ENCODE results near the gene SAMM50.

DNA sequence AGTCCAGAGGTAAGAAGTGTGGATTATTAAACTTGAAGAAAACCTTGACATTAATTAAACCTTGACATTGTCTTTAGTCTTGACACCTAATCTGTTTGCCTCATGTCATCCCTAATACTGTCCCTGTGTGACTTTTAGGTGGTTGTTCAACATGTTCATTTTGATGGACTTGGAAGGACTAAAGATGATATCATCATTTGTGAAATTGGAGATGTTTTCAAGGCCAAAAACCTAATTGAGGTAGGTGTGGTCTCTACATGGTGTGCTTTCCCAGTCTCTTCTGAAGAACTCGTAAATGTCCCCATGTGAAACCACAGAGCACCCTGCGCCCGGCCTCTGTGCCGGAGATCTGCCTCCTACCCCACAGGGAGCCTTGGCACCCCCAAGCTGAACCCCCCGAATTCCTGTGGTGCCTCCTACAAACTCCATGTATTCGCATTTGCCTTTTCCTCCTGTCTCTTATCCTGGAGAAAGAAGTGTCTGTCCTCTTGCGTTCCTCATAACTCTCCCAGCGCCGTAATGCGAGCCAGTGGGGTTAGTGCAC, 9.1 kb downstream of the SAMM50 start:
- TF ChIP-seq, protein P1, sequence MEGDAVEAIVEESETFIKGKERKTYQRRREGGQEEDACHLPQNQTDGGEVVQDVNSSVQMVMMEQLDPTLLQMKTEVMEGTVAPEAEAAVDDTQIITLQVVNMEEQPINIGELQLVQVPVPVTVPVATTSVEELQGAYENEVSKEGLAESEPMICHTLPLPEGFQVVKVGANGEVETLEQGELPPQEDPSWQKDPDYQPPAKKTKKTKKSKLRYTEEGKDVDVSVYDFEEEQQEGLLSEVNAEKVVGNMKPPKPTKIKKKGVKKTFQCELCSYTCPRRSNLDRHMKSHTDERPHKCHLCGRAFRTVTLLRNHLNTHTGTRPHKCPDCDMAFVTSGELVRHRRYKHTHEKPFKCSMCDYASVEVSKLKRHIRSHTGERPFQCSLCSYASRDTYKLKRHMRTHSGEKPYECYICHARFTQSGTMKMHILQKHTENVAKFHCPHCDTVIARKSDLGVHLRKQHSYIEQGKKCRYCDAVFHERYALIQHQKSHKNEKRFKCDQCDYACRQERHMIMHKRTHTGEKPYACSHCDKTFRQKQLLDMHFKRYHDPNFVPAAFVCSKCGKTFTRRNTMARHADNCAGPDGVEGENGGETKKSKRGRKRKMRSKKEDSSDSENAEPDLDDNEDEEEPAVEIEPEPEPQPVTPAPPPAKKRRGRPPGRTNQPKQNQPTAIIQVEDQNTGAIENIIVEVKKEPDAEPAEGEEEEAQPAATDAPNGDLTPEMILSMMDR (IDR thresholded peaks at IDR 0.05): no peak
- TF ChIP-seq POLR2A (IDR thresholded peaks at IDR 0.05; ENCODE audit: low read depth): no peak

All from esophagus muscularis mucosa (tissue), 3 donors.